Effector memory CD8-positive, alpha-beta T cell (primary cell): ENCODE results near the gene AICDA.
"Not testable (repeated sequence)": the region's sequence is repeated elsewhere in the genome, so short reads cannot be mapped to it uniquely, and the experiment has no call there.

ENCODE experiments used
- ATAC-seq: fragments of 150-1000 bp; cut with Tn5 transposase; replicated peaks from 2 replicates; pipeline ENCODE4 v1.10.0; 2021; ENCODE audit warnings: mild to moderate bottlenecking, moderate library complexity
- DNase-seq, 3 experiments: peaks; one replicate each; pipeline ENCODE4 v3.0.0; 2021
- H3K27ac Mint-ChIP-seq, 2 donors: one replicate each; pipeline ENCODE4 v1.8.0; 2022; ENCODE audit warnings: mild to moderate bottlenecking in 2 of 2, mixed read lengths in 2 of 2, moderate library complexity in 2 of 2
- H3K27me3 Mint-ChIP-seq, 2 donors: one replicate each; pipeline ENCODE4 v1.8.0; 2022; ENCODE audit warnings: mixed read lengths in 2 of 2
- H3K36me3 Mint-ChIP-seq: one replicate; pipeline ENCODE4 v1.8.0; 2022; ENCODE audit warnings: mild to moderate bottlenecking, moderate library complexity, mixed read lengths; ENCODE audit not compliant: insufficient read depth
- H3K4me1 Mint-ChIP-seq, 2 donors: one replicate each; pipeline ENCODE4 v1.8.0; 2022; ENCODE audit warnings: low read depth in 2 of 2, mixed read lengths in 2 of 2
- H3K4me3 Mint-ChIP-seq, 2 donors: one replicate each; pipeline ENCODE4 v1.8.0; 2022; ENCODE audit warnings: mild to moderate bottlenecking in 2 of 2, mixed read lengths in 2 of 2, moderate library complexity in 2 of 2
- H3K9me3 Mint-ChIP-seq, 2 donors: one replicate each; pipeline ENCODE4 v1.8.0; 2022; ENCODE audit warnings: mixed read lengths in 2 of 2

The AICDA gene

GRCh38 chr12:8603286-8603685, 9.4 kb downstream of the AICDA start:
- Mint-ChIP-seq H3K9me3 (no peaks in the 10 kb centered on the region), H3K4me1 (no peaks in the 10 kb centered on the region), H3K4me3 (no peak overlapping the region), H3K27me3 (peaks cover 24 to 35% of the 10 kb centered on the region in 2 donors), H3K27ac (no peak overlapping the region), H3K36me3 (no peaks in the 10 kb centered on the region)
- DNase-seq (no peak), ATAC-seq (no peak)

DNA sequence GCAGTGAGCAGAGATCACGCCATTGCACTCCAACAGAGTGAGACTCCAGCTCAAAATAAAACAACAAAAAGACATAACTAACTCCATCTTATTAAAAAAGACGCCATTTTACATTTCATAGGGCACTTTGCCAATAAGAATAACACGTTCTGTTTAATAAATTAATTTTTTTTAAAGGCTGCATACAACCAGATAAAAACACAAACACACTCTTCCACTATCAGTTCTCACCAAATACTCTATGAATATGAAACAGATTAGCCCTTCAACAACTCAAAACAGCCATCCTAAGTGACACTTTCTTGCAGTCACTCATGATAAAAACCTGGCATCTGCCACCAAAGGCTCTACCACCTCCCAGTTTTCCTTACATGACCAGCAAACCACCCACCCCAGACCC, 16.1 kb downstream of the AICDA start:
- Mint-ChIP-seq H3K27ac (no peak overlapping the region), H3K9me3 (no peaks in the 10 kb centered on the region), H3K4me1 (no peaks in the 10 kb centered on the region), H3K4me3 (no peak overlapping the region), H3K36me3 (no peaks in the 10 kb centered on the region), H3K27me3 (no peaks in the 10 kb centered on the region)
- ATAC-seq, result no peak
- DNase-seq, result no peak

- Mint-ChIP-seq H3K36me3 (no peaks in the 10 kb centered on the region), H3K27ac (no peak overlapping the region), H3K4me1 (peaks cover 5 to 6% of the 10 kb centered on the region in 2 donors), H3K4me3 (no peak overlapping the region), H3K9me3 (no peaks in the 10 kb centered on the region), H3K27me3 (no peaks in the 10 kb centered on the region)
- ATAC-seq, result no peak
- no peak for DNase-seq
Observed at GRCh38 chr12:8594072-8594471, 18.6 kb downstream of the AICDA start.

DNA sequence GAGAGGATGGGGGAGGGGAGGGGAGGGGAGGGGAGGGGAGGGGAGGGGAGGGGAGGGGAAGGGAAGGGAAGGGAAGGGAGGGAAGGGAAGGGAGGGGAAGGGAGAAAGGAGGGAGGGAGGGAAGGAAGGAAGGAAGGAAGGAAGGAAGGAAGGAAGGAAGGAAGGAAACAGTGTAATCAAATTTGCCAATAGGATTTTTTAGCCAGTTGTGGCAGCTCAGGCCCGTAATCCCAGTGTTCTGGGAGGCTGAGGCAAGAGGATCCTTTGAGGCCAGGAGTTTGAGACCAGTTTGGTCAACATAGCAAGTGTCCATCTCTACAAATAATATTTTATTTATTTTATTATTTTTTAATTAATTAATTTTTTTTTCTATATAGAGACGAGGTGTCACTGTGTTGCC, 19.4 kb downstream of the AICDA start:
- Mint-ChIP-seq H3K9me3 (no peaks in the 10 kb centered on the region), H3K4me3 (no peak overlapping the region), H3K27ac (no peak overlapping the region), H3K4me1 (peaks cover 5 to 6% of the 10 kb centered on the region in 2 donors), H3K36me3 (no peaks in the 10 kb centered on the region), H3K27me3 (no peaks in the 10 kb centered on the region)
- ATAC-seq (no peak), DNase-seq (no peak)

GRCh38 chr12:8590842-8591545, 21.7 kb downstream of the AICDA start:
- H3K36me3 Mint-ChIP-seq, result no peaks in the 10 kb centered on the region
- DNase-seq, result peak in 1 of 3 experiments; percentile 12
- H3K27me3 Mint-ChIP-seq, result no peaks in the 10 kb centered on the region
- no peaks in the 10 kb centered on the region for H3K9me3 Mint-ChIP-seq
- H3K4me1 Mint-ChIP-seq, result peaks cover 5 to 6% of the 10 kb centered on the region in 2 donors
- no peak overlapping the region for H3K4me3 Mint-ChIP-seq
- peak; percentile 73 for ATAC-seq
- no peak overlapping the region for H3K27ac Mint-ChIP-seq

GRCh38 chr12:8589679-8590078, 23.0 kb downstream of the AICDA start:
- no peak overlapping the region for H3K4me3 Mint-ChIP-seq
- no peaks in the 10 kb centered on the region for H3K36me3 Mint-ChIP-seq
- H3K27ac Mint-ChIP-seq, result no peak overlapping the region
- no peaks in the 10 kb centered on the region for H3K9me3 Mint-ChIP-seq
- DNase-seq (no peak), ATAC-seq (no peak)
- no peaks in the 10 kb centered on the region for H3K27me3 Mint-ChIP-seq
- H3K4me1 Mint-ChIP-seq, result peaks cover 5 to 6% of the 10 kb centered on the region in 2 donors

- not testable (repeated sequence) for DNase-seq, H3K9me3 Mint-ChIP-seq, ATAC-seq, H3K27ac Mint-ChIP-seq, H3K4me1 Mint-ChIP-seq, H3K36me3 Mint-ChIP-seq, H3K4me3 Mint-ChIP-seq, H3K27me3 Mint-ChIP-seq
Observed at GRCh38 chr12:8584478-8584877, 28.2 kb downstream of the AICDA start.

GRCh38 chr12:8584004-8584403, 28.7 kb downstream of the AICDA start:
- ATAC-seq (no peak), DNase-seq (no peak)
- no peaks in the 10 kb centered on the region for H3K4me1 Mint-ChIP-seq
- no peaks in the 10 kb centered on the region for H3K36me3 Mint-ChIP-seq
- H3K27me3 Mint-ChIP-seq, result peaks cover 0 to 8% of the 10 kb centered on the region in 2 donors
- no peak overlapping the region for H3K4me3 Mint-ChIP-seq
- no peak overlapping the region for H3K27ac Mint-ChIP-seq
- H3K9me3 Mint-ChIP-seq, result no peaks in the 10 kb centered on the region

DNA sequence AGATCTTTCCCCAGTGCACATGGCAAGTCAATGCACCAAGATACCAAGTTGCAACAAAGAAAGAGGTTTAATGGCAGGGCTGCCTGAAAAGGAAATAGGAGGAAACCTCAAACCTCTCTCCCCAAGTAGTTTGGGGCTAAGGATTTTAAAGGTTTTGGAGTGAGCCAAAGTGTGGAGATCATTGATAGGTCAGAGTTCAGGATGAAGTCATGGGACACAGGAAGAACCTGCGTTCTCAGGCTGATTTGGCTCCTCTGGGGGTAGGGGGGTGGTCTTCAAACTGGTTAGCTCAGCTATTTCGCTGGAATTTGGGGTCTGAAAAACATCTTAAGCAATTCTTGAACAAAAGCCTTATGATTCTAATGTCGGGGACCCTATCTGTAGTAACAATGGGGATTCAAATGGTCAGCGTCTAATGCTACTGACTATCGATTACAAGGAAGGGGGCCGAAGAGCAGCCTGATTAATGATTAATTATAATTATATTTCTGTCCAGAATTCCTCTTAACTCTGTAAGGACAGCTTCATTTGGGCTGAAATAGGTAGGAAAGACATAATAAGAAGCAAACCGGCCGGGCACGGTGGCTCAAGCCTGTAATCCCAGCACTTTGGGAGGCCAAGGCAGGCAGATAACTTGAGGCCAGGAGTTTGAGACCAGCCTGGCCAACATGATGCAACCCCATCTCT, 31.4 kb downstream of the AICDA start:
- ATAC-seq, result no peak
- DNase-seq, result no peak
- Mint-ChIP-seq H3K27me3 (peaks cover 0 to 8% of the 10 kb centered on the region in 2 donors), H3K9me3 (no peaks in the 10 kb centered on the region), H3K36me3 (no peaks in the 10 kb centered on the region), H3K4me3 (no peak overlapping the region), H3K27ac (no peak overlapping the region), H3K4me1 (no peaks in the 10 kb centered on the region)

GRCh38 chr12:8577879-8578278, 34.8 kb downstream of the AICDA start:
- Mint-ChIP-seq H3K27ac (no peak overlapping the region), H3K4me3 (no peak overlapping the region), H3K36me3 (no peaks in the 10 kb centered on the region), H3K9me3 (no peaks in the 10 kb centered on the region), H3K4me1 (peaks cover 0 to under 1% of the 10 kb centered on the region in 2 donors), H3K27me3 (no peaks in the 10 kb centered on the region)
- ATAC-seq (no peak), DNase-seq (no peak)

GRCh38 chr12:8572507-8572906, 40.2 kb downstream of the AICDA start:
- H3K4me3 Mint-ChIP-seq, result no peak overlapping the region
- peaks cover 9 to 10% of the 10 kb centered on the region in 2 donors for H3K4me1 Mint-ChIP-seq
- no peaks in the 10 kb centered on the region for H3K9me3 Mint-ChIP-seq
- H3K36me3 Mint-ChIP-seq, result no peaks in the 10 kb centered on the region
- DNase-seq, result no peak
- H3K27ac Mint-ChIP-seq, result peak overlapping the region; percentile 24 to 67
- no peaks in the 10 kb centered on the region for H3K27me3 Mint-ChIP-seq
- peak; percentile 57 for ATAC-seq

DNA sequence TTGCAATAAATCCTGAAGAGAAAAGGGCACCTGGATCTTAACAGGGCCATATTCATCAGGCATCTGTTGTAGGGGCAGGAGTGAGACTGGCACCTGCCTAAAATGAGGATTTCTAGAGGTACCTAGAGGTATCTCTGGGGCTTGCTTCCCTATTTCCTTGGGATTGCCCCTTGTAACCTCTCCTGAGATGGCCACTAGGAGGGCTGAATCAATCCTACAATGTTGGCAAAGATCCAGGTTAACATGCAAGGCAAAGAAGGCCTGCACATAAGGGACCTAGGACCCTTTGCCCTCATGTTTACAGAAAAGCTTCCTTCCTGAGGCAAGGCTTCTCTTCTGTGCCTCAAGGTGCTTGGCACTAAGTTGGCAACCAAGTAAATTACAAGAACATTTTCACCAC, 46.1 kb downstream of the AICDA start:
- H3K9me3 Mint-ChIP-seq, result peaks cover 2 to 16% of the 10 kb centered on the region in 2 donors
- no peak overlapping the region for H3K4me3 Mint-ChIP-seq
- peaks cover 5% of the 10 kb centered on the region for H3K36me3 Mint-ChIP-seq
- no peak for DNase-seq
- ATAC-seq, result no peak
- no peak overlapping the region for H3K27ac Mint-ChIP-seq
- H3K27me3 Mint-ChIP-seq, result peaks cover 0 to 8% of the 10 kb centered on the region in 2 donors
- H3K4me1 Mint-ChIP-seq, result no peaks in the 10 kb centered on the region

DNA sequence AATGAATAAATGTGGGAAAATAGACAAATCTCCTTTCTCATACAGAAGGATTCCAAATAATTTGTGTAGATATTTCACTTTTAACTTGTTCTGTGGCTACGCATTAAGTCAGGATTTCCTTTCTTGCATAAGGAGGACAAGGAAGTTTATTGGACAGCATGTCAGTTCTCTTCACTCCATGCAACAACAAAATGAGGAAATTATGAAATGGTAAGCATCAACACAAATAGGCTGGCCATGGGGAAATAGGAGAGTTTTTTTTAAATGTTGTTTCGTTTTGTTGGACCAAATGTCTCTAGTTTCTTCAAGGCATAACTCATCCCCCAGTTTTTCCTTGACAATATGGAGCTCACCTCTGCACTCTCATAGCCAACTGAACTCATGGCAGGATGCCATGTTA, 46.6 kb downstream of the AICDA start:
- H3K4me3 Mint-ChIP-seq, ATAC-seq, H3K27ac Mint-ChIP-seq, H3K36me3 Mint-ChIP-seq, H3K4me1 Mint-ChIP-seq, DNase-seq: not testable (repeated sequence)
- H3K9me3 Mint-ChIP-seq, result peaks cover 2 to 16% of the 10 kb centered on the region in 2 donors
- peaks cover 4 to 11% of the 10 kb centered on the region in 2 donors for H3K27me3 Mint-ChIP-seq

- no peak overlapping the region for H3K4me3 Mint-ChIP-seq
- no peaks in the 10 kb centered on the region for H3K4me1 Mint-ChIP-seq
- H3K9me3 Mint-ChIP-seq, result peaks cover 2 to 16% of the 10 kb centered on the region in 2 donors
- ATAC-seq, result no peak
- H3K36me3 Mint-ChIP-seq, result peaks cover 5% of the 10 kb centered on the region
- DNase-seq, result no peak
- no peak overlapping the region for H3K27ac Mint-ChIP-seq
- peaks cover 15 to 24% of the 10 kb centered on the region in 2 donors for H3K27me3 Mint-ChIP-seq
Observed at GRCh38 chr12:8564656-8565055, 48.0 kb downstream of the AICDA start.
